ENCODE measurements around the gene NCAPG2. TPM values are rescaled to one million over a fixed set of nuclear protein-coding genes. Genes with fewer than 3 reads are reported as not detected.
A peak's percentile ranks its signal among the peaks of the same experiment; 100 is the strongest.

The NCAPG2 gene
- 33.9 and 36.5 TPM in 2 replicates for total RNA-seq (2014; rRNA removed; shearing (Covaris generic))
- 57.7 and 87.0 TPM in 2 replicates for polyA plus RNA-seq (2014; cell fraction: nucleus; rRNA removed)

DNA sequence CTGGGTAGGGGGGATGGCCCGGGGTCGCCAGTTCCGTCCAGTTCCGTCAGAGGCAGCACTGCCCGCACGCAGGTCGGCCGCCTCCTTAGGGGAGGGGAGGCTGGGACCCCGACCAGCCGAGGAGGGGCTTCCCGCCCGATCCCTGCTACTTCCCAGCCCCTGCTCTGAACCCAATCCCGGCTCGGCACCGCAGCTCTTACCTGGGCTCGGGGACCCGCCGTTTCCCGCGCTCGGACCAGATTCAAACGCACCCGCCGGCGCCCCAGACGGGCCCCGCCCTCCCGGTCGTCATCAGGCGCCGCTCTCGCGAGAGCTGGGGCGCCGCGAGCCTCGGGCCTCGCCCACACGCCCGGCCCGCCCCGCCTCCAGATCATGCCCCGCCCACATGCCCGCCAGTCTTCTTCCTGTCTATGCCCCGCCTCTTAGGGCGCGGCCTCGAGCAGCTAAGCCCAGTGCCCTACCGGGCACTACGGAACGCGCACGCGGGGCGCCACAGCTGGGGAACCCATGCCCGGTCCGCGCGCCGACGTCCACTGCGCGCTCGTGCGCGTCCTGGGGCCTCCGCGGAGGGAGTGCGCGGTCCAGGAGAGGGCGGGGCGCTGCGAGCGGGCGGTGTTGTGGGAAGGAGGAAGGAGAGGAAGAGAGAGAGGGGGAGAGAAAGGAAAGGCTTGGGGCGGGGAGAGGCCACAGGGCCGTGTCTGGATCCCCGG is at the start of gene NCAPG2:
NCAPG2 (minus strand) TSS at position 281 of the 710 bp plus-strand sequence. CDS start 2,905 bp downstream, outside the sequence.
- peak; percentile 98 for DNase-seq (ENCODE audit: extremely low read depth, low read depth)

- DNase-seq (ENCODE audit: extremely low read depth, low read depth), result no peak
Observed at GRCh38 chr7:158753900-158754299, 49.3 kb upstream of the NCAPG2 start.

DNA sequence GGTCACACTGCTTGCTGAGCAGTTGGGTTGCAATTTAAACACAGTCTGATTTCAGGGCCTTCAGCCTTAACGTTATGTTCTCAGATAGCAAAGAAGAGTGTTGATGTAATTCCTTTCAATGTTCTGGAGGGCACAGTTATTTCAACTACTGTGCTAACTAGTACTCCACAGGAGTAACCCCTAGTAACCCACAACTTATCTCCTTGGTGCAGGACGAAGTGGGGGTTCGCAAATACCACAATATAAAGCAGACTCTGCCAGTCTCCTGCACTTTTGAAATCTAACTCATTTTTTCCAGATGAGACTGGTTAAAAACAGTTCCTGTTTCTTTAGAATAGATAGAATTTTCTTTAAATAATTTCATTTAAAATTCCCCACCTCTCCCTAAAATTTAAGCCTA is 47.1 kb upstream of the NCAPG2 start:
- no peak for DNase-seq (ENCODE audit: extremely low read depth, low read depth)

- DNase-seq (ENCODE audit: extremely low read depth, low read depth), result no peak
Observed at GRCh38 chr7:158751199-158751598, 46.6 kb upstream of the NCAPG2 start.

GRCh38 chr7:158750702-158751101 is 46.1 kb upstream of the NCAPG2 start:
- DNase-seq (ENCODE audit: extremely low read depth, low read depth), result no peak

- no peak for DNase-seq (ENCODE audit: extremely low read depth, low read depth)
Observed at GRCh38 chr7:158749396-158749795, 44.8 kb upstream of the NCAPG2 start.

GRCh38 chr7:158748335-158748734 is 43.7 kb upstream of the NCAPG2 start:
- DNase-seq (ENCODE audit: extremely low read depth, low read depth), result no peak

DNA sequence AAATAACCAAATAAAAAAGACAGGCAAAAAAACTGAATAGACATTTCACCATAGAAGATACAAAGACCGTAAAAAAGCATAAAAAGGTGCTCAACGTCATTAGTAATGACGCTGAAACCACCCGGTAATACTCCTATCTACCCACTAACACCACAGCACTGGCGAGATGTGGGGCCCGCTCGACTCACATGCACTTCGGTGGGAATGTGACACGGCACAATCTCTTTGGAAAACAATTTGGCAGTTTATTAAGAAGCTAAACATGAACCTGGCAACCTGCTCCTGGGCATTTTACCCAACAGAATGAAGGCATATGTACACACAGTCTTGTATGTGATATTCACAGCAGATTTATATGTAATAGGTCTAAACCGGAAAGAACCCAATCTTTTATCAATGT is 42.8 kb upstream of the NCAPG2 start:
- no peak for DNase-seq (ENCODE audit: extremely low read depth, low read depth)

DNA sequence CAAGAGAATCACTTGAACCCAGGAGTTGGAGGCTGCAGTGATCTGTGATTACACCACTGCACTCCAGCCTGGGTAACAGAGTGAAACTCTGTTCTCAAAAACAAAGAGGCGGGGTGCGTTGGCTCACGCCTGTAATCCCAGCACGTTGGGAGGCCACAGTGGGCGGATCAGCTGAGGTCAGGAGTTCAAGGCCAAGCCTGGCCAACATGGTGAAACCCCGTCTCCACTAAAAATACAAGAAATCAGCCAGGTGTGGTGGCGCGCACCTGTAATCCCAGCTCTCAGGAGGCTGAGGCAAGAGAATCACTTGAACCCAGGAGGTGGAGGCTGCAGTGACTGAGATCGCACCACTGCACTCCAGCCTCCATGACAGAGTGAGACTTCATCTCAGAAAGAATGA is 42.4 kb upstream of the NCAPG2 start:
- no peak for DNase-seq (ENCODE audit: extremely low read depth, low read depth)

- no peak for DNase-seq (ENCODE audit: extremely low read depth, low read depth)
Observed at GRCh38 chr7:158745057-158745715, 40.6 kb upstream of the NCAPG2 start.

DNA sequence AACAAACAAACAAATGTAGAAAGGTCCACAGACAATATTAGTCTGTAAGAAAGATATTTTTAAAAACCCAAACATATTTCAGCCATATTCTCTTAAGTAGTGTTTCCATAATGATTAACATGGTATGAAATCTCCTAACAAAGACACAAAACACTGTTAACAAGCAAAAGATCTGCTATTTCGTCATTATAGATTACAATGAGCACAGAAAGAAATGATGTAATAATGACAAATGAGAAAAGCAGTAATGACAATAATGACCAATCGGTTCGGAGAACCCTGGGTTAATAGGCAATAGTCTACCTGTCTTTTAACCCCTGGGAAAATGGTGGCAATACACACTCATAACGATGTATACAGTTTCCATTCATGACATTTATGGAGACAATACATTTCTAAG is 39.5 kb upstream of the NCAPG2 start:
- no peak for DNase-seq (ENCODE audit: extremely low read depth, low read depth)

- DNase-seq (ENCODE audit: extremely low read depth, low read depth), result no peak
Observed at GRCh38 chr7:158743219-158743618, 38.6 kb upstream of the NCAPG2 start.

DNA sequence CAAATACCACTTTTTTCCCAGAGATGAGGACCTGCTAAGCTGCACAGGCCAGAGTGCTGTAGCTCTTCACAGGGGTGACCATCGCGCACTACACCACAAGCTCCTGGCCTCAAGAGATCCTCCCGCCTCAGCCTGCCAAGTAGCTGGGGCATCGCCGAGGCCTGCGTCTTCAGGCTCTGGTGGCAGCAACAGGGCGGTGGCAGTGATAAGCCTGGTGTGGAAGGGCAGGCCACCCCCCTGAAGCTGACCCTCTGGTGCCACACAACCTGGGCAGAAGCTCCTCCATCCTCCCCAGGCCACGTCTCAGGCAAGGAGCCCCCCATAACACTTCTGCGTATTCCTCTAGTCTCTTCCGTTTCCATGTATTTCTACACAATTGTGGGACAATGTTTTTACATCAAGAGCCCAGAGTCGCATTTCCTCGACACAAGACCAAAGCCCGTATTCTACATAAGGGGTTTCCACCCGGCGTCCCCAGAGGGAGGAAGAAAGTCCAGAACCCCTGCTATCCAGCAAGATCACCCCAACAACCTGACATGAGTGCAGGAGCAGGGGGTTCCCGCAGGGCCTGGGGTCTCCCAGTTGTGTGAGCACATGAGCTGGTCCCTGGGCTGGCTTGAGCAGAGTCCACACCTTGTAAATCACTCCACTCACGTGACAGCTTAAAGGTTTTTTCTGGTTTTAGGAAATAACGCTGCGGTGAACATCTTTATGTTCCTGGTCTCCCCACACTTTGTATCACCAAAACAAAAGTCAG is 37.6 kb upstream of the NCAPG2 start:
- DNase-seq (ENCODE audit: extremely low read depth, low read depth), result no peak

DNA sequence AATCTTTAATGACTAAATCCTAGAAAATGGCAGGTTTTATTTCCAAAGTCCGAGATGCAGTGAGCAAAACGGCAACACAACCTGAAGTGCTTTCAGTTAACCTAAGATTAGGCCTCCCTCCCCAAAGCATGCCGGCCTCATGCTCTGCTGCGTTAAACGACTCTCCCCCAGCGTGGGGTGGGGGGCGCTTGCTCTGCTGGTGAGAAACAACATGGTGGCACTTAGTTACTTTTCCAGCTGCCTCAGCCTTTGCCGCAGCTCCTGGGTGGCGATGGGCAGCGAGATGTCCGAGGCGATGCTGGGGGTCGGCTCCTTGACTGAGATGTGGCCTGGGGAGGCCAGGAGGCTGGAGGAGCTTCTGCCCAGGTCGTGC is 36.7 kb upstream of the NCAPG2 start:
- DNase-seq (ENCODE audit: extremely low read depth, low read depth), result no peak

GRCh38 chr7:158740657-158741293 is 36.2 kb upstream of the NCAPG2 start:
- peak; percentile 19 for DNase-seq (ENCODE audit: extremely low read depth, low read depth)

DNA sequence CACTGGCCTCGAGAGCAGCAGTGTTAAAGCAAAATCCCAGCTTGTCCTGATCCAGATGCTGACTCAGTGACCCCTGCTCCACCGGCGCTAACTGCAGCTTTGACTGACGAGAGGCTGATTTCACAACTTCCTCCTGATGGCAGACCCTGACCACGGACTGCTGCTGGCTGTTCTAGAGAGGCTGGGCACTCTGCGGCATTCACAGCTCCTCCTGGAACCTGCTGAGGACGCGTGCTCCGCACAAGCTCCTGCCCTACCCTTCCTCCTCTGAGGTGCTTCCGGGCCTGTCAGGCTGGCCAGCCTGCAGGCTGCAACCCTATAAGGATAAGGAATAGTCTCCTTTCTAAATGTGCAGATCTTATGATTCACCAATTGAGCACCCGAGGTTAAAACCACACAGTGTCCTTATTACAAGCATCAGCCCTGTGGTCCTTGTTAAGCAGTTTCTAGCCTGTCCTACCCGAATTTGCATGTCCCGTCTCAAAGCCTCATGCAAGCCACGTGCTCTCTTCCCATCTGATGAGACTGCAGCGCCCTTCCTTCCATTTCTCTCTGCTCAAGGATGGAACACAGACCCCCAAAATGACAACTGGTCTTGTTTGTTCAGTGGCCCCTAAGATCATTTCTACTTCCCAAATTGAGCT is 35.5 kb upstream of the NCAPG2 start:
- DNase-seq (ENCODE audit: extremely low read depth, low read depth), result no peak

DNA sequence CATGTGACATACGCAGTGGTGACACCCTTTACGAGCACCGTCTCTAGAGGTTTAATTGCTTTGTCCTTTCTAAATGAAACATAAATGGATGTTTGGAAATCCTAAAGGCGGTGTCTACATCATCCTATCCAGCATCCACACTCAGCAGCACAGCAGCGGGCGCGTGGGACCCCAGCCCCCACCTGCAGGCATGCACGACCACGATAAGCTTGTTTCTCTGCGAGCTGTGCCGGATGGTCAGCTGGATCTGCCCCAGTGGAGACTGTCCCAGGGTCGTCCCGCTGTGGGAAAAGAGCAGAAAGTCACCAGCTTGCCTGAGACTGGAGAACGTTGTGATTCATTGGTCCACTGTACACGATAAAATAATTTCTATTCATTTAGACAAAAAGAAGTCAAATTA is 34.2 kb upstream of the NCAPG2 start:
- no peak for DNase-seq (ENCODE audit: extremely low read depth, low read depth)

DNA sequence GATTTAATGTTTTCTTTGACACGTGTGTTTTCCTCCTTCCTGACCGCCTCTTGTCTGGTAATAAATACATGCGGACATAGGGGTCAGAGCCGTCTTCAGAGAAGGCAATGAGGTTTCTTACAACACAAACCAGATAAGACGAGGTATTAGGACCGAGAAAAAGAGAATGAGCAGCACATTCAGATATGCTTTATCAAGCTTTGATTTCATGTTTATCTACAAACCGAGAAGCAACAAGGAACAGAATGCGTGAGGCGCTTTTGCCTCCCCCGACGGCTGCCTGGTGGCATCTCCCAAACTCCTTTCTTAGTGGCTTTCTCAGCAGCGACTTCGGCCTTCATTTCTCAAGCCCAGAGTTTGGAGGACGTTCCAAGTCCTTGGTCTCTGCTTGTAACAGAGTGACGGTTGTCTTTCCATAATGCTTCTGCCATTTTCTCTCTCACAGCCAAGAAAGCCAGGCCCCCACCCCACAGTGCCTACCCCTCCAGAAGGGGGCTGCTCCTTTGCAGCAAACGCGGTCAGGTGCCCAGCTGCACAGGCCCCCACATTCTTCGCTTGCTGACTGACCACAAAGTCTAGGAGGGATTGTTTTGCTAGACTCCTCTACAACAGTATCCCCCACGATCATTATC is 32.6 kb upstream of the NCAPG2 start:
- no peak for DNase-seq (ENCODE audit: extremely low read depth, low read depth)

DNA sequence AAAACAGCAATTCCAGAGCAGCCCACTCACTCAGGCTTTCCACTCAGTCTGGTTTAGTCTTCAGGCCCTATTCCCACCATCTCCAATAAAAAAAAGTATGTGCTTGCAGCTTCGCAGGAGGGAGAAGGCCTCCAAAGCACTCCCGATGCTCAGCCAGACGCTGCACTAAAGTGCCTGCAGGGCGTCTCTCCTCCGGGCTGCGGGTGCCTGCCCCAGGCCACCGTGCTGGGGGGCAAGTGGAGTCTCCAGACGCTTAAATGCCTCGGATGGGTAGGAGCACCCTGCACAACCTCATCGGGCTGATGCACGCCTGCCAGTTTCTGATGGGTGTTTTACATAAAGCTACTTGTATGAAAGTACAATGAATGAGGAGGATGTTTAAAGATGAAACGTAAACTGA is 31.3 kb upstream of the NCAPG2 start:
- no peak for DNase-seq (ENCODE audit: extremely low read depth, low read depth)

GRCh38 chr7:158734861-158735260 is 30.3 kb upstream of the NCAPG2 start:
- peak; percentile 67 for DNase-seq (ENCODE audit: extremely low read depth, low read depth)

Data from NCI-H460 (cell line).